Lower lobe of right lung (tissue), 2 donors: Measurements from ENCODE around the gene CHST2. TPM values are rescaled to one million over a fixed set of nuclear protein-coding genes. Genes with fewer than 3 reads are reported as not detected.
A peak's percentile ranks its signal among the peaks of the same experiment; 100 is the strongest.

ENCODE experiments used
- ATAC-seq, 2 donors: fragments of 200-7000 bp; cut with Tn5 transposase; one replicate each; pipeline ENCODE4 v1.9.1; 2020 to 2022; ENCODE audit warnings: mild to moderate bottlenecking in 2 of 2, moderate library complexity in 2 of 2
- DNase-seq: peaks from one replicate; pipeline ENCODE4 v3.0.0-alpha.2; 2020
- H3K27ac ChIP-seq: fragments of 200-600 bp; one replicate; pipeline ENCODE4 v1.8.0; 2022
- H3K27me3 ChIP-seq: fragments of 200-600 bp; one replicate; pipeline ENCODE4 v1.8.0; 2022; ENCODE audit warnings: low read depth
- H3K36me3 ChIP-seq: fragments of 200-600 bp; one replicate; pipeline ENCODE4 v1.8.0; 2022; ENCODE audit warnings: mild to moderate bottlenecking
- H3K4me1 ChIP-seq: fragments of 200-600 bp; one replicate; pipeline ENCODE4 v1.8.0; 2022
- H3K4me3 ChIP-seq: fragments of 200-600 bp; one replicate; pipeline ENCODE4 v1.8.0; 2022; ENCODE audit warnings: mild to moderate bottlenecking
- H3K9me3 ChIP-seq: fragments of 200-600 bp; one replicate; pipeline ENCODE4 v1.8.0; 2022
- CTCF ChIP-seq: fragments of 200-600 bp; IDR thresholded peaks from one replicate; pipeline ENCODE4 v1.8.0; 2022; ENCODE audit warnings: antibody characterized with exemption, mild to moderate bottlenecking
- intact Hi-C: fragments of 100-400 bp; cut with DNase I; formaldehyde crosslinking; loops from one replicate; pipeline ENCODE4 v1.11.0; 2022
- total RNA-seq: library from RNA; stranded (reverse); fragmentation: NEBNext Ultra II Directional; extraction: Animal tissue kit (Norgen Biotek cat#: 25700); gene quantifications from one replicate; pipeline ENCODE4 v1.2.1, GENCODE V29; 2021
- donor health status: DM: no; HTN: yes; CAD: no; lungs with severe emphysema.

The CHST2 gene
- total RNA-seq, 1 donor from 2014 or later = 6.2 TPM

GRCh38 chr3:143147707-143148106 lies 28.1 kb downstream of the CHST2 start:
- no peak for TF ChIP-seq CTCF
- Histone ChIP-seq H3K27ac (no peak overlapping the region), H3K4me3 (no peak overlapping the region), H3K4me1 (peaks cover 8% of the 10 kb centered on the region), H3K36me3 (no peaks in the 10 kb centered on the region), H3K9me3 (no peaks in the 10 kb centered on the region), H3K27me3 (no peaks in the 10 kb centered on the region)
- DNase-seq (no peak), ATAC-seq (no peak)
- intact Hi-C loops = no loop called here

- intact Hi-C loops = no loop called here
- H3K4me1 ChIP-seq = peaks cover 8% of the 10 kb centered on the region
- H3K9me3 ChIP-seq = no peaks in the 10 kb centered on the region
- H3K4me3 ChIP-seq = no peak overlapping the region
- no peaks in the 10 kb centered on the region for H3K36me3 ChIP-seq
- ATAC-seq = no peak
- no peak for TF ChIP-seq CTCF
- H3K27ac ChIP-seq = no peak overlapping the region
- H3K27me3 ChIP-seq = no peaks in the 10 kb centered on the region
- DNase-seq = no peak
Observed at GRCh38 chr3:143150071-143150470, 30.5 kb downstream of the CHST2 start.

- intact Hi-C loops = no loop called here
- TF ChIP-seq CTCF = no peak
- Histone ChIP-seq H3K27ac (no peak overlapping the region), H3K4me1 (peaks cover 8% of the 10 kb centered on the region), H3K27me3 (no peaks in the 10 kb centered on the region), H3K9me3 (no peaks in the 10 kb centered on the region), H3K4me3 (no peak overlapping the region), H3K36me3 (no peaks in the 10 kb centered on the region)
- ATAC-seq (peak in 1 of 2 donors; percentile 52), DNase-seq (no peak)
Observed at GRCh38 chr3:143151004-143151731, 31.6 kb downstream of the CHST2 start.

GRCh38 chr3:143152043-143152442 lies 32.5 kb downstream of the CHST2 start:
- ATAC-seq = no peak
- no peak for TF ChIP-seq CTCF

GRCh38 chr3:143155756-143156155 lies 36.2 kb downstream of the CHST2 start:
- Histone ChIP-seq H3K4me1 (peaks cover 6% of the 10 kb centered on the region), H3K9me3 (no peaks in the 10 kb centered on the region), H3K4me3 (no peak overlapping the region), H3K27me3 (no peaks in the 10 kb centered on the region), H3K36me3 (no peaks in the 10 kb centered on the region), H3K27ac (no peak overlapping the region)
- intact Hi-C loops = no loop called here
- DNase-seq (no peak), ATAC-seq (no peak)
- TF ChIP-seq CTCF = no peak

More at GRCh38 chr3:143152043-143152442, 32.5 kb downstream of the CHST2 start:
- Histone ChIP-seq H3K27me3 (no peaks in the 10 kb centered on the region), H3K27ac (no peak overlapping the region), H3K4me3 (no peak overlapping the region), H3K36me3 (no peaks in the 10 kb centered on the region), H3K4me1 (peaks cover 8% of the 10 kb centered on the region), H3K9me3 (no peaks in the 10 kb centered on the region)
- no peak for DNase-seq
- intact Hi-C loops = no loop called here
